HG03457 (cell line): Measurements from ENCODE around the gene ANKHD1.

ENCODE experiments used
- ATAC-seq: cut with Tn5 transposase; IDR thresholded peaks from one replicate; pipeline ENCODE4 v1.9.1; 2021; ENCODE audit warnings: moderate number of reproducible peaks; ENCODE audit not compliant: unreplicated experiment

ANKHD1 gene

DNA sequence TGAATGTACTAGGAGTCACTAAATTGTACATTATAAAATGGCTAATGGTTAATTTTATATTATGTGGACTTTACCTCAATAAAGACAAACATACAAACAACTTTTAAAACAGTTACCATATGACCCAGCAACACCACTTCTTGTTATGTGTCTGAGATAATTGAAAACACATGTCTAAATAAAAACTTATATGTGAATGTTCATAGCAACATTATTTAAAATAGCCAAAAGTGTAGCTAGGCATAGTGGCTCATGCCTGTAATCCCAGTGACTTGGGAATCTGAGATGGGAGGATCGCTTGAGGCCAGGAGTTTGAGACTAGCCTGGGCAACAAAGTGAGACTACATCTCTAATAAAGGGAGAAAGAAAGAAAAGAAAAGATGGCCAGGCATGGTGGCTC is 185.9 kb downstream of the ANKHD1 start:
- ATAC-seq = no peak

DNA sequence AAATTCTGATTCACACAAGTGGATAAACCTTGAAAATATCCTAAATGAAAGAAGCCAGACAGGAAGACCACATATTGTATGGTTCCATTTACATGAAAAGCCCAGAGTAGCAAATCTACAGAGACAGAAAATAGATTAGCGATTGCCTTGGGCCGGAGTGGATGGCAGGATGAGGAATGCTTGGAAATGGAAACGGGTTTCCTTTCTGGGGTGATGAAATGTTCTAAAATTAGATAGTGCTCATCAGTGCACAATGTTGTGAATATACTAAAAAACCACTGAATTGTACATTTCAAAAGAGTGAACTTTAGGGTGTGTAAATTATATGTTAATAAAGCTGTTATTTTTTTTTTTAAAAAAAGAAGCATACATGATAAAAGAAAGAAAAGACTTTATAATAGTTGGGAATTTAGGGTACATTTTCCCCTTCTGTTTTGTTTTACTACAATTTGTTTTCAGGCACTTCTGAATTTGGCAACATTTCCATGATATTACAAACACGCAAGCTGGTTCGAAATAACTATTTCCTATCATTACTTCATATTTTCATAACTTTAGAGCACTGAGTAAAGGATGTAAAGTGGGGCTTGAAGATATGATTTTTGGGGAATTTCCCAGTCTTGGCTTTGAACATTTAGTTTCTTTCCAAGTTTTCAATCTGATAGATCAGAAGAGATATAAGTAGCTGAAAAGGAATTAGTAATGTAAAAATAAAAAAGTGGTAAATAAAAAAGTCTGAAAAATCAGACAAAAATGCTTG is 186.9 kb downstream of the ANKHD1 start:
- no peak for ATAC-seq
